HG02759 (cell line): Measurements from ENCODE around the gene ARMC6.
"Not testable (repeated sequence)": the region's sequence is repeated elsewhere in the genome, so short reads cannot be mapped to it uniquely, and the experiment has no call there.

Experiments used
- ATAC-seq: cut with Tn5 transposase; IDR thresholded peaks from one replicate; pipeline ENCODE4 v1.9.1; 2021; ENCODE audit warnings: mild to moderate bottlenecking, moderate library complexity; ENCODE audit not compliant: unreplicated experiment

ARMC6 gene

GRCh38 chr19:19106938-19107337 lies 73.5 kb downstream of the ARMC6 start:
- ATAC-seq = not testable (repeated sequence)

GRCh38 chr19:19107654-19108053 lies 74.3 kb downstream of the ARMC6 start:
- ATAC-seq = no peak
